Fibroblast of pulmonary artery (primary cell): ENCODE data around the gene SELENOS.
"Not testable (repeated sequence)": the region's sequence is repeated elsewhere in the genome, so short reads cannot be mapped to it uniquely, and the experiment has no call there.

Experiments
- DNase-seq: peaks from one replicate; pipeline ENCODE4 v3.0.0-alpha.2; 2010; ENCODE audit warnings: low read depth
- H3K4me3 ChIP-seq: replicated peaks from 2 replicates; pipeline ENCODE4 v1.5.1; 2011; ENCODE audit warnings: low read depth, mild to moderate bottlenecking, control low read depth, low read length, moderate library complexity
- CTCF ChIP-seq: IDR thresholded peaks from 2 replicates; pipeline ENCODE4 v1.5.1; 2011; ENCODE audit warnings: mild to moderate bottlenecking, control low read depth, low read length, inconsistent platforms; ENCODE audit errors: missing control alignments

Gene SELENOS

GRCh38 chr15:101303408-101303807, 26.1 kb upstream of the SELENOS start:
- TF ChIP-seq CTCF = no peak
- H3K4me3 ChIP-seq = no peak overlapping the region

GRCh38 chr15:101296418-101297405, 19.4 kb upstream of the SELENOS start:
- no peak for TF ChIP-seq CTCF
- H3K4me3 ChIP-seq = no peak overlapping the region
- DNase-seq = peak; percentile 20

More at GRCh38 chr15:101303408-101303807, 26.1 kb upstream of the SELENOS start:
- DNase-seq = no peak

GRCh38 chr15:101295607-101296161, 18.4 kb upstream of the SELENOS start:
- TF ChIP-seq CTCF = no peak
- peak overlapping the region; percentile 61 for H3K4me3 ChIP-seq
- peak; percentile 14 for DNase-seq

GRCh38 chr15:101294731-101295606, 17.7 kb upstream of the SELENOS start, which contains the start of gene SNRPA1:
Gene SNRPA1, minus strand, starts transcription at chr15:101295248. Its CDS starts 70 bp downstream, at chr15:101295178.
- peak within 1 kb of the TSS; percentile 61 for H3K4me3 ChIP-seq
- TF ChIP-seq CTCF = no peak
- DNase-seq = peak; percentile 96

- no peak for DNase-seq
- H3K4me3 ChIP-seq = peak overlapping the region; percentile 61
- TF ChIP-seq CTCF = no peak
These were observed 15.8 kb upstream of the SELENOS start for GRCh38 chr15:101293122-101293521.

GRCh38 chr15:101288905-101289513, 11.7 kb upstream of the SELENOS start:
- TF ChIP-seq CTCF = peak; percentile 69
- peak; percentile 74 for DNase-seq
- H3K4me3 ChIP-seq = no peak overlapping the region

- not testable (repeated sequence) for DNase-seq
These were observed 10.1 kb upstream of the SELENOS start for GRCh38 chr15:101287342-101287741.

More at GRCh38 chr15:101287342-101287741, 10.1 kb upstream of the SELENOS start:
- H3K4me3 ChIP-seq = not testable (repeated sequence)
